SK-N-MC (cell line): ENCODE measurements around the gene C2CD2.

Experiments
- EZH2 ChIP-seq: fragments of 200-600 bp; sonication (generic); IDR thresholded peaks from one replicate; pipeline ENCODE4 v1.6.1; 2017; ENCODE audit warnings: antibody characterized with exemption
- FOXP2 ChIP-seq: optimal IDR thresholded peaks from 2 replicates; pipeline ENCODE3; 2011; ENCODE audit warnings: mild to moderate bottlenecking, moderate library complexity; ENCODE audit not compliant: insufficient read depth; ENCODE audit errors: extremely low read length, control extremely low read depth
- POLR2AphosphoS5 ChIP-seq: IDR thresholded peaks from 2 replicates; pipeline ENCODE4 v1.6.1; 2012; ENCODE audit warnings: mild to moderate bottlenecking, low read depth, low read length, borderline replicate concordance

DNA sequence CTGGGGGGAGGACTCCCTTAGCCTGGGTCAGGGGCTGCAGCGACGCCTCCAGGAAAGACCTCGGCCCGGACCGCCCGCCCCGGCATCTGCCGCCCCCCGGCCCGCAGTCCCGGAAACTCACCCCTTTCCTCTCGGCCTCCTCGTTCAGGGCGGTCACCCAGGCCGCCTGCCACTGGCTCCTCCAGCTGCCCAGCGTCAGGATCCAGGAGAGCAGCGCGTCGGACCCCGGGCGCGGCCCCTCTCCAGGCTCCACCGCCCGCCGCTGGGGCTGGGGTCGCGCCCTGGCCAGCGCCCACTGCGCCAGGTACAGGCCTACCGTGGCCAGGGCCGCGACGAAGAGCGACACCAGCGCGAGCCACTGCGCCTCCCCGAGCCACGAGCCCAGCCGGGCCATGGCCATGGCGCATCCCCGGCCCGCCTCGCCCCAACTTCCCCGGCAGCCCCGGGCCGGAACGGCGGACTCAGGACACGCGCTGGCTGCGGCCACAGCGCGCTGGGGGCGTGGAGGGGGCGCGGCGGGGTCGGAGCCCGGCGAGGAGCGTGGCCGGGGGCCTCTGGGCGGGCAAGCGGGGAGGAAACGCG, 478 bp downstream of the C2CD2 start:
- TF ChIP-seq EZH2 (no peak), POLR2AphosphoS5 (no peak), FOXP2 (no peak)
